ENCODE measurements around the gene PABPN1L. TPM values are rescaled to one million over a fixed set of nuclear protein-coding genes. Genes with fewer than 3 reads are reported as not detected.

Gene PABPN1L
- total and polyA plus RNA-seq, 2 of the 13 experiments (the other 11 are each of a cell fraction or from before 2014, with no cell fraction given), result not detected

DNA sequence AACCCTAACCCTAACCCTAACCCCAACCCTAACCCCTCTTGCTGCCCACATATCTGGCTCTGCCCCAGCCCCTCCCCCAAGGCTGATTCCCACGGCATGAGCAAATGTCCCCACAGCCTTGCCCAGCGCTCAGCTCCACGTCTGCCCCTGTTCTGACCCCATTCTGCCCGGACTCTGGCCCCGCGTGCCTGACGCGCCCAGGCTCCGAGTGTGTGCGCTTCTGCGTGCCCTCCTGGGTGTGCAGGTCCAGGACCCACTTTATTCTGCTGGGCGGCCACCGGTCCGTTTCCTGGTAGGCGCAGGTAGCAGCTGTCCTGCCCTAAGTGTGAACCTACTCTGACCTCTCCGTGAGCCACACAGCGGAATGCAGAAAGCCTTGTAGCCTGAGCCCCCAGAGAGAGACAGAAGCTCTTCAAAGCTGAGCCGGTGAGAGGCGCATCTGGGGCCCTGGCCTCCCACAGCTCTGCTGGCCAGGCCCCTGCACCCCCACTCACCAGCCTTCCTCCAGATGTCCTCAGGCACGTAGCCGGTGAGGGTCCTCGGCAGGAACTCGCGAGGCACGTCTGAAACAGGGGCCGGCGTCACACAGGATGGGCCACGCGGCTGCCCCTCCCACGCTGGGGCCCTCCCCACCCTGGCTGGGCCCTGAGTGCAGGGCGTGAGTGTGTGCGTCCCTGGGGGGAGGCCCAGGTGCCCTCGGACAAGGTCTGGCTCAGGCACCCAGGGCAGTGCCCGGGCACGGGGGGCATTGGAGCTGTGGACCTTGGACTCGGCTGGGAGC is 14.0 kb upstream of the PABPN1L start (continued):
- TF ChIP-seq AHR (CRISPR knock-in tag; IDR thresholded peaks at IDR 0.05) (0 out of 2 replicates have a peak, but pooled peaks have one; percentile 18), ZNF777 (CRISPR knock-in tag; IDR thresholded peaks at IDR 0.05) (0 out of 2 replicates have a peak, but pooled peaks have one; percentile 23), CHCHD3 (CRISPR knock-in tag; IDR thresholded peaks at IDR 0.05) (no peak), HNF4G (IDR thresholded peaks at IDR 0.05; ENCODE audit: borderline replicate concordance, low read depth, low read length) (no peak), HNF4G (CRISPR knock-in tag; IDR thresholded peaks at IDR 0.05; ENCODE audit: borderline replicate concordance, low read depth) (no peak), KAT8 (CRISPR knock-in tag; IDR thresholded peaks at IDR 0.05) (no peak), ZBTB21 (CRISPR knock-in tag; IDR thresholded peaks at IDR 0.05) (no peak), ZNF33B (CRISPR knock-in tag; IDR thresholded peaks at IDR 0.05) (no peak), HOXA3 (CRISPR knock-in tag; IDR thresholded peaks at IDR 0.05) (peak; percentile 31; the same call in 1 of the 2 replicates), PRPF4 (IDR thresholded peaks at IDR 0.05; ENCODE audit: low read depth, low read length, poor library complexity, severe bottlenecking) (no peak), NCOA1 (CRISPR knock-in tag; IDR thresholded peaks at IDR 0.05) (no peak), CHD2 (IDR thresholded peaks at IDR 0.05; ENCODE audit: low read depth, low read length) (no peak), TBL1XR1 (IDR thresholded peaks at IDR 0.05; ENCODE audit: borderline replicate concordance, low read length, partially characterized antibody) (no peak), ZNF230 (CRISPR knock-in tag; IDR thresholded peaks at IDR 0.05) (no peak), TSC22D2 (CRISPR knock-in tag; IDR thresholded peaks at IDR 0.05; ENCODE audit: borderline replicate concordance) (no peak), HMGA1 (CRISPR knock-in tag; conservative IDR thresholded peaks at IDR 0.05) (no peak), SYNCRIP (IDR thresholded peaks at IDR 0.05; ENCODE audit: insufficient read depth, low read depth, low read length) (no peak), DR1 (CRISPR knock-in tag; IDR thresholded peaks at IDR 0.05) (no peak), ZNF558 (CRISPR knock-in tag; IDR thresholded peaks at IDR 0.05; ENCODE audit: borderline replicate concordance) (no peak), ZNF160 (CRISPR knock-in tag; IDR thresholded peaks at IDR 0.05) (no peak)
- TF ChIP-seq, protein P1, sequence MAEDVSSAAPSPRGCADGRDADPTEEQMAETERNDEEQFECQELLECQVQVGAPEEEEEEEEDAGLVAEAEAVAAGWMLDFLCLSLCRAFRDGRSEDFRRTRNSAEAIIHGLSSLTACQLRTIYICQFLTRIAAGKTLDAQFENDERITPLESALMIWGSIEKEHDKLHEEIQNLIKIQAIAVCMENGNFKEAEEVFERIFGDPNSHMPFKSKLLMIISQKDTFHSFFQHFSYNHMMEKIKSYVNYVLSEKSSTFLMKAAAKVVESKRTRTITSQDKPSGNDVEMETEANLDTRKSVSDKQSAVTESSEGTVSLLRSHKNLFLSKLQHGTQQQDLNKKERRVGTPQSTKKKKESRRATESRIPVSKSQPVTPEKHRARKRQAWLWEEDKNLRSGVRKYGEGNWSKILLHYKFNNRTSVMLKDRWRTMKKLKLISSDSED (CRISPR knock-in tag; IDR thresholded peaks at IDR 0.05), result 0 out of 2 replicates have a peak, but pooled peaks have one; percentile 73
- TF ChIP-seq, protein P2, sequence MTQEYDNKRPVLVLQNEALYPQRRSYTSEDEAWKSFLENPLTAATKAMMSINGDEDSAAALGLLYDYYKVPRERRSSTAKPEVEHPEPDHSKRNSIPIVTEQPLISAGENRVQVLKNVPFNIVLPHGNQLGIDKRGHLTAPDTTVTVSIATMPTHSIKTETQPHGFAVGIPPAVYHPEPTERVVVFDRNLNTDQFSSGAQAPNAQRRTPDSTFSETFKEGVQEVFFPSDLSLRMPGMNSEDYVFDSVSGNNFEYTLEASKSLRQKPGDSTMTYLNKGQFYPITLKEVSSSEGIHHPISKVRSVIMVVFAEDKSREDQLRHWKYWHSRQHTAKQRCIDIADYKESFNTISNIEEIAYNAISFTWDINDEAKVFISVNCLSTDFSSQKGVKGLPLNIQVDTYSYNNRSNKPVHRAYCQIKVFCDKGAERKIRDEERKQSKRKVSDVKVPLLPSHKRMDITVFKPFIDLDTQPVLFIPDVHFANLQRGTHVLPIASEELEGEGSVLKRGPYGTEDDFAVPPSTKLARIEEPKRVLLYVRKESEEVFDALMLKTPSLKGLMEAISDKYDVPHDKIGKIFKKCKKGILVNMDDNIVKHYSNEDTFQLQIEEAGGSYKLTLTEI (CRISPR knock-in tag; conservative IDR thresholded peaks at IDR 0.05), result no peak
- TF ChIP-seq, protein P3, sequence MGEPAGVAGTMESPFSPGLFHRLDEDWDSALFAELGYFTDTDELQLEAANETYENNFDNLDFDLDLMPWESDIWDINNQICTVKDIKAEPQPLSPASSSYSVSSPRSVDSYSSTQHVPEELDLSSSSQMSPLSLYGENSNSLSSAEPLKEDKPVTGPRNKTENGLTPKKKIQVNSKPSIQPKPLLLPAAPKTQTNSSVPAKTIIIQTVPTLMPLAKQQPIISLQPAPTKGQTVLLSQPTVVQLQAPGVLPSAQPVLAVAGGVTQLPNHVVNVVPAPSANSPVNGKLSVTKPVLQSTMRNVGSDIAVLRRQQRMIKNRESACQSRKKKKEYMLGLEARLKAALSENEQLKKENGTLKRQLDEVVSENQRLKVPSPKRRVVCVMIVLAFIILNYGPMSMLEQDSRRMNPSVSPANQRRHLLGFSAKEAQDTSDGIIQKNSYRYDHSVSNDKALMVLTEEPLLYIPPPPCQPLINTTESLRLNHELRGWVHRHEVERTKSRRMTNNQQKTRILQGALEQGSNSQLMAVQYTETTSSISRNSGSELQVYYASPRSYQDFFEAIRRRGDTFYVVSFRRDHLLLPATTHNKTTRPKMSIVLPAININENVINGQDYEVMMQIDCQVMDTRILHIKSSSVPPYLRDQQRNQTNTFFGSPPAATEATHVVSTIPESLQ (CRISPR knock-in tag; conservative IDR thresholded peaks at IDR 0.05), result no peak

All from HepG2 (cell line).